Immature natural killer cell (primary cell): Measurements from ENCODE around the gene MNX1. TPM values are rescaled to one million over a fixed set of nuclear protein-coding genes. Genes with fewer than 3 reads are reported as not detected.

Experiments
- DNase-seq, 3 donors: peaks; one replicate each; pipeline ENCODE4 v3.0.0; 2022; ENCODE audit warnings: mixed read lengths in 1 of 3
- H3K27ac Mint-ChIP-seq, 6 donors: one replicate each; pipeline ENCODE4 v1.8.0; 2020; ENCODE audit warnings: mixed read lengths in 6 of 6, mild to moderate bottlenecking in 5 of 6, inconsistent platforms in 4 of 6, moderate library complexity in 3 of 6
- H3K27me3 Mint-ChIP-seq, 3 donors: one replicate each; pipeline ENCODE4 v1.8.0; 2020 to 2021; ENCODE audit warnings: low read depth in 3 of 3, mild to moderate bottlenecking in 3 of 3, mixed read lengths in 3 of 3, moderate library complexity in 3 of 3, inconsistent platforms in 1 of 3
- H3K36me3 Mint-ChIP-seq, 3 donors: one replicate each; pipeline ENCODE4 v1.8.0; 2020; ENCODE audit warnings: mixed read lengths in 3 of 3, inconsistent platforms in 2 of 3, mild to moderate bottlenecking in 2 of 3
- H3K4me1 Mint-ChIP-seq, 2 donors: one replicate each; pipeline ENCODE4 v1.8.0; 2020; ENCODE audit warnings: inconsistent platforms in 2 of 2, mild to moderate bottlenecking in 2 of 2, mixed read lengths in 2 of 2, moderate library complexity in 1 of 2
- H3K4me3 Mint-ChIP-seq, 5 donors: one replicate each; pipeline ENCODE4 v1.8.0; 2020; ENCODE audit warnings: mild to moderate bottlenecking in 5 of 5, mixed read lengths in 5 of 5, inconsistent platforms in 3 of 5, moderate library complexity in 3 of 5
- H3K9me3 Mint-ChIP-seq, 6 donors: one replicate each; pipeline ENCODE4 v1.8.0; 2020; ENCODE audit warnings: mild to moderate bottlenecking in 6 of 6, mixed read lengths in 6 of 6, inconsistent platforms in 4 of 6, moderate library complexity in 3 of 6
- polyA plus RNA-seq, 3 donors: library from polyadenylated mRNA; unstranded; fragments of 300-500 nt; fragmentation: Illumina TruSeq; gene quantifications; one replicate each; pipeline ENCODE4 v1.2.3, GENCODE V29; 2021

The MNX1 gene
- polyA plus RNA-seq, 3 donors from 2014 or later = not detected

DNA sequence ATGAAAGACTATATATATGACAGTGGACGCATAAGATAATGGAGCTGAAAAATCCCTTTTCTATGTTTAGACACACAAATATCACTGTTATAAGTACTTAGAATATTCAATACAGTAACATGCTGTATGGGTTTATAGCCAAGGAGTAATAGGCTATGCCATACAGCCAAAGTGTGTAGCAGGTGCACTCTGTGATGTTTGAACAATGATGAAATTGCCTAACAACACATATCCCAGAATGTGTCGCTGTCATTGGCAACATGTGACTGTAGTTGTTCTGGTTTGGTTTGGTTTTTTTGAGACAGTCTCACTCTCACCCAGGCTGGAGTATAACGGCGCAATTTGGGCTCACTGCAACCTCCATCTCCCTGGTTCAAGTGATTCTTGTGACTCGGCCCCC is 34.8 kb downstream of the MNX1 start:
- H3K4me1 Mint-ChIP-seq = no peaks in the 10 kb centered on the region
- H3K27ac Mint-ChIP-seq = no peak overlapping the region
- no peak for DNase-seq
- H3K9me3 Mint-ChIP-seq = peaks cover 3 to 12% (median 8%) of the 10 kb centered on the region in 6 donors
- no peak overlapping the region for H3K4me3 Mint-ChIP-seq
- H3K27me3 Mint-ChIP-seq = no peaks in the 10 kb centered on the region
- H3K36me3 Mint-ChIP-seq = peaks cover 16 to 34% (median 30%) of the 10 kb centered on the region in 3 donors

DNA sequence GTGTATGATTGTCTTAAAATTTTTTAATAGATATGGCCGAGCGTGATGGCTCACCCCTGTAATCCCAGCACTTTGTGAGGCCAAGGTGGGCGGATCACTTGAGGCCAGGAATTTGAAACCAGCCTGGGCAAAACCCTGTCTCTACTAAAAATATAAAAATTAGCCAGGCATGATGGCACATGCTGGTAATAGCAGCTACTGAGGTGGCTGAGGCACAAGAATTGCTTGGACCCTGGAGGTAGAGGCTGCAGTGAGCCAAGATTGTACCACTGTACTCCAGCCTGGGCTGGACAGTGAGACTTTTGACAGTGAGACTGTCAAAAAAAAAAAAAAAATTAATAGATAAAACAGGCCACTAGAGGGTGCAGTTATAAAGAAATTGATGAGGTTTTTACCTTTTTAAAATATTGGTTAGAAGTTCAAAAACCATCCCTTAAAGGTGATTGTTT is 40.5 kb downstream of the MNX1 start:
- H3K9me3 Mint-ChIP-seq = no peaks in the 10 kb centered on the region
- no peak for DNase-seq

GRCh38 chr7:156968183-156968582 is 42.3 kb downstream of the MNX1 start:
- H3K27me3 Mint-ChIP-seq = peaks cover 0 to 1% (median 0%) of the 10 kb centered on the region in 3 donors
- H3K4me1 Mint-ChIP-seq = no peaks in the 10 kb centered on the region
- peaks cover 21 to 57% (median 27%) of the 10 kb centered on the region in 3 donors for H3K36me3 Mint-ChIP-seq
- no peak for DNase-seq
- H3K9me3 Mint-ChIP-seq = no peaks in the 10 kb centered on the region
- no peak overlapping the region for H3K27ac Mint-ChIP-seq
- no peak overlapping the region for H3K4me3 Mint-ChIP-seq

More for the DNA sequence above, 40.5 kb downstream of the MNX1 start:
- H3K27ac Mint-ChIP-seq = no peak overlapping the region
- H3K4me3 Mint-ChIP-seq = no peak overlapping the region
- H3K4me1 Mint-ChIP-seq = no peaks in the 10 kb centered on the region
- H3K27me3 Mint-ChIP-seq = no peaks in the 10 kb centered on the region
- peaks cover 15 to 40% (median 17%) of the 10 kb centered on the region in 3 donors for H3K36me3 Mint-ChIP-seq

- Mint-ChIP-seq H3K4me3 (no peak overlapping the region), H3K36me3 (peaks cover 14 to 60% (median 29%) of the 10 kb centered on the region in 3 donors), H3K9me3 (no peaks in the 10 kb centered on the region), H3K27ac (no peak overlapping the region), H3K27me3 (peaks cover 0 to 1% (median 0%) of the 10 kb centered on the region in 3 donors), H3K4me1 (no peaks in the 10 kb centered on the region)
- no peak for DNase-seq
These were observed 44.1 kb downstream of the MNX1 start for GRCh38 chr7:156966387-156966786.

DNA sequence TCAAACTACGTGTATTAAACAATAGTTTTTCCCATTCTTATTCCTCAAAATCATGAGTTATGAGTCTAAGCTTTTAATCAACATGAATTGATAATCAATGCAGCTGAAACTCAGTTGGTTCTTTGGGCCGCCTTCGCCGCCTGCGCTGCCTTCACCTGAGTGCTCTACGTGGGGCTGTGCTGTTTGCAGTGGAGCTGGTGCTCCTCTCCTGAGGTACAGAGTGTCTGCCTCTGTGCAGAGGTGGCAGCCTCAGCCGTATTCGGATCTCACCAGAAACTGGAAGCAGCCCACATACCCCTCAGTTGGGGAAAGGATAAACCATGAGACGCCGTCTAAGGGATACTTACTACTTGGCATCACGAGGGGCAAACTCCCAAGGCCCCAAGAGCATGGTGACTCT is 45.5 kb downstream of the MNX1 start:
- H3K27ac Mint-ChIP-seq = no peak overlapping the region
- peaks cover 24 to 67% (median 39%) of the 10 kb centered on the region in 3 donors for H3K36me3 Mint-ChIP-seq
- H3K9me3 Mint-ChIP-seq = peaks cover 0 to 2% (median 0%) of the 10 kb centered on the region in 6 donors
- no peak overlapping the region for H3K4me3 Mint-ChIP-seq
- DNase-seq = no peak
- peaks cover 0 to 1% (median 0%) of the 10 kb centered on the region in 3 donors for H3K27me3 Mint-ChIP-seq
- H3K4me1 Mint-ChIP-seq = peaks cover 0 to 3% of the 10 kb centered on the region in 2 donors

DNA sequence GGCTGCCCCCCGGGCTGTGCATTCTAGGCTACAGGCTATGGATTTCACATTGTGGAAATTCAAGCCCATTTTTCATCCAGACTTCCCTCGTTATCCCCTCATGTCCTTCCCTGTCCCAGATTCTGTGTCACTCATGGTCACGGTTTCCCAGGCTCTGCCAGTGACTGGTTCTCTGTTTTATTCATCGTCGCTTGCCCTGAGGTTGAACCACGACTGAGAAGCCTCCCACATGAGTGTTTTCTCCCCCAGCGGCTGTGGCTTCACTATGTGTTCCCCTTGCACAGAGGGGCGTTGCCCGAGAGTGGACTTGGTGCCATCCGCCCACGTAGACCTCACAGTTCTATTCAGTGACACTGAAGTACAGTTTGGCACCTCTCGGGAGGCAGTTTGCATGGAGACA is 47.0 kb downstream of the MNX1 start:
- DNase-seq = no peak
- H3K27ac Mint-ChIP-seq = no peak overlapping the region
- no peak overlapping the region for H3K4me3 Mint-ChIP-seq
- H3K36me3 Mint-ChIP-seq = peaks cover 28 to 68% (median 39%) of the 10 kb centered on the region in 3 donors
- H3K27me3 Mint-ChIP-seq = peaks cover 0 to 1% (median 0%) of the 10 kb centered on the region in 3 donors
- H3K9me3 Mint-ChIP-seq = peaks cover 0 to 2% (median 0%) of the 10 kb centered on the region in 6 donors
- peaks cover 0 to 3% of the 10 kb centered on the region in 2 donors for H3K4me1 Mint-ChIP-seq

DNA sequence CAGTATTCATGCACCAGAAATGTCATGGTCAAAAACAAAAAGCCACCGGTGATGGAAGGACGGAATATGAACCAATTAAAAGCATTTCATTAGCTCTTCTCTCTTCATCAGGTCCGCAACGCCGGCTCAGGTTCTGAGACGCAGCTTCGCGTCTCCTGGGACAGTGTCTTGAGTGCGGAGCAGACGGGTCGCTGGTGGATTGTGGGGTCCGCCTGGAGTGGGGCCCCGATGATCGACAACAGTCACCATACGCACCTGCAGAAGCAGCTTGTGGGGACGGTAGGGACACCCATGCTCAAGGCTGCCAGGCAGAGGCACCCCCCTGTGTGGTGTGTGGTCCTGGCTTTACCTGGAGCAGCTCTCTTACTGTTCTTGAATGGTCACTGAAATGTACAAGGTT is 47.6 kb downstream of the MNX1 start:
- DNase-seq = no peak
- Mint-ChIP-seq H3K4me3 (no peak overlapping the region), H3K27me3 (peaks cover 0 to 1% (median 0%) of the 10 kb centered on the region in 3 donors), H3K4me1 (peaks cover 0 to 3% of the 10 kb centered on the region in 2 donors), H3K36me3 (peaks cover 24 to 68% (median 39%) of the 10 kb centered on the region in 3 donors), H3K9me3 (peaks cover 0 to 2% (median 0%) of the 10 kb centered on the region in 6 donors), H3K27ac (no peak overlapping the region)

DNA sequence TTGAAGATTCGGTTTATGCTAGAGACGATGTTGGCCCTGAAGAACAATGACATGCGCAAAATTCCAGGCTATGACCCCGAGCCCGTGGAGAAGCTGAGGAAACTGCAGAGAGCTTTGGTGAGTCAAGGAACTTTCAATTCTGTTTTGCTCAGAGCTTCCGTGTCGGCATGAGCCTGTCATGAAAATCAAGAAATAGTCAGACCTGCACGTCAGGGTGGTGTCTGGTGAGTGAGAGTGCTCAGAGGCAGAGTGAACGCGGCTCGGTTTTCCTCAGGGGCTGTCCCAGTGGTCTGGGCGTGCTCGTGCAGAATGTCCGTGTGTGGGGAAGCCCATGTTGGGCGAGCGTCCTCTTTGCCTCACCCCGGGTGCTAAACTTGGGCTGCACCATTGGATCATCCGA is 48.3 kb downstream of the MNX1 start:
- Mint-ChIP-seq H3K4me1 (peaks cover 0 to 3% of the 10 kb centered on the region in 2 donors), H3K9me3 (peaks cover 0 to 2% (median 0%) of the 10 kb centered on the region in 6 donors), H3K36me3 (peaks cover 24 to 66% (median 39%) of the 10 kb centered on the region in 3 donors), H3K4me3 (no peak overlapping the region), H3K27me3 (peaks cover 0 to 1% (median 0%) of the 10 kb centered on the region in 3 donors), H3K27ac (no peak overlapping the region)
- DNase-seq = no peak

GRCh38 chr7:156956727-156957126 is 53.7 kb downstream of the MNX1 start:
- Mint-ChIP-seq H3K36me3 (peaks cover 19 to 57% (median 41%) of the 10 kb centered on the region in 3 donors), H3K27ac (no peak overlapping the region), H3K9me3 (peaks cover 0 to 2% (median 0%) of the 10 kb centered on the region in 6 donors), H3K4me3 (no peak overlapping the region), H3K27me3 (no peaks in the 10 kb centered on the region), H3K4me1 (peaks cover 10 to 17% of the 10 kb centered on the region in 2 donors)
- no peak for DNase-seq

GRCh38 chr7:156954941-156955340 is 55.5 kb downstream of the MNX1 start:
- Mint-ChIP-seq H3K27ac (no peak overlapping the region), H3K36me3 (peaks cover 7 to 39% (median 24%) of the 10 kb centered on the region in 3 donors), H3K27me3 (peaks cover 0 to 5% (median 2%) of the 10 kb centered on the region in 3 donors), H3K4me1 (peaks cover 24 to 35% of the 10 kb centered on the region in 2 donors), H3K9me3 (no peaks in the 10 kb centered on the region), H3K4me3 (no peak overlapping the region)
- DNase-seq = no peak

Other genes starting within 250 kb of the MNX1 start
- gene LMBR1, start 117.5 kb downstream of the MNX1 start, polyA plus RNA-seq = 10 to 100 TPM; 20.2 to 34.3 (median 23.3) TPM
- gene NOM1, start 61.0 kb downstream of the MNX1 start, polyA plus RNA-seq = 1 to 10 TPM in 2 of 3 donors, under 1 TPM in 1; 0.36 to 7.2 (median 3.0) TPM
- gene UBE3C, start 128.3 kb upstream of the MNX1 start, polyA plus RNA-seq = 10 to 100 TPM; 17.3 to 25.6 (median 17.4) TPM